HEK293 (cell line): Measurements from ENCODE around the gene SYNPO2.

ENCODE experiments used
- CTCF ChIA-PET: fragments of 350-600 bp; formaldehyde crosslinking; extraction: SDS; loops from one replicate; lab custom pipeline; 2021; ENCODE audit warnings: antibody characterized with exemption; lab: Yijun Ruan, JAX
- POLR2A ChIA-PET: fragments of 300-600 bp; formaldehyde crosslinking; extraction: SDS; loops from one replicate; lab custom pipeline; 2020; ENCODE audit warnings: antibody characterized with exemption, inconsistent platforms; lab: Yijun Ruan, JAX
- H3K27ac ChIP-seq: fragments of 200-500 bp; sonication (Bioruptor generic); 2 replicates; pipeline ENCODE4 v1.5.1; 2014; ENCODE audit warnings: low read depth, low read length, control low read depth, inconsistent platforms; ENCODE audit errors: extremely low read depth
- H3K36me3 ChIP-seq, 2 experiments: fragments of 200-500 bp in 1 of 2; sonication (Bioruptor generic) in 1 of 2; 1 replicate in 1 of 2; 2 replicates in 1 of 2; pipeline ENCODE4 v1.5.1; 2014 to 2017; ENCODE audit warnings: inconsistent platforms in 2 of 2, low read length in 2 of 2; ENCODE audit not compliant: control insufficient read depth in 2 of 2, insufficient read depth in 1 of 2
- H3K4me1 ChIP-seq: fragments of 200-500 bp; sonication (Bioruptor generic); 2 replicates; pipeline ENCODE4 v1.5.1; 2014; ENCODE audit warnings: mild to moderate bottlenecking, low read length, inconsistent platforms; ENCODE audit not compliant: control insufficient read depth, insufficient read depth
- H3K4me3 ChIP-seq: 2 replicates; pipeline ENCODE4 v1.5.1; 2011; ENCODE audit warnings: low read depth, mild to moderate bottlenecking, control low read depth, low read length, moderate library complexity
- H3K9me3 ChIP-seq: fragments of 200-500 bp; sonication (Bioruptor generic); 2 replicates; pipeline ENCODE4 v1.5.1; 2014; ENCODE audit warnings: low read depth, low read length, inconsistent platforms; ENCODE audit not compliant: control insufficient read depth, insufficient read depth
- BCL11A ChIP-seq: fragments of 450-650 bp; formaldehyde crosslinking; IDR thresholded peaks from 2 replicates; pipeline ENCODE4 v1.5.1; 2016; ENCODE audit warnings: low read depth, missing biosample characterization, missing genetic modification characterization
- EGR2 ChIP-seq: fragments of 450-650 bp; formaldehyde crosslinking; IDR thresholded peaks from 2 replicates; pipeline ENCODE4 v1.5.1; 2016; ENCODE audit warnings: low read depth, missing biosample characterization, missing genetic modification characterization
- HIC1 ChIP-seq: fragments of 450-650 bp; formaldehyde crosslinking; IDR thresholded peaks from 2 replicates; pipeline ENCODE4 v1.5.1; 2016; ENCODE audit warnings: missing biosample characterization, missing genetic modification characterization
- INSM2 ChIP-seq: fragments of 450-650 bp; formaldehyde crosslinking; IDR thresholded peaks from 2 replicates; pipeline ENCODE4 v1.5.1; 2016; ENCODE audit warnings: missing biosample characterization, missing genetic modification characterization
- KLF7 ChIP-seq: fragments of 450-650 bp; formaldehyde crosslinking; IDR thresholded peaks from 2 replicates; pipeline ENCODE4 v1.5.1; 2016; ENCODE audit warnings: missing biosample characterization, missing genetic modification characterization, borderline replicate concordance
- MEIS1 ChIP-seq: sonication (generic); formaldehyde crosslinking; IDR thresholded peaks from 2 replicates; pipeline ENCODE4 v1.8.1; 2022; ENCODE audit warnings: missing genetic modification reagents, mild to moderate bottlenecking, borderline replicate concordance
- SCRT2 ChIP-seq: fragments of 450-650 bp; formaldehyde crosslinking; IDR thresholded peaks from 2 replicates; pipeline ENCODE4 v1.5.1; 2016; ENCODE audit warnings: missing biosample characterization, missing genetic modification characterization
- SP3 ChIP-seq: fragments of 450-650 bp; formaldehyde crosslinking; IDR thresholded peaks from 2 replicates; pipeline ENCODE4 v1.5.1; 2016; ENCODE audit warnings: missing biosample characterization, missing genetic modification characterization
- SP7 ChIP-seq: fragments of 450-650 bp; formaldehyde crosslinking; IDR thresholded peaks from 2 replicates; pipeline ENCODE4 v1.5.1; 2016; ENCODE audit warnings: missing biosample characterization, missing genetic modification characterization
- TRIM28 ChIP-seq: IDR thresholded peaks from 2 replicates; pipeline ENCODE4 v1.6.1; 2011; ENCODE audit warnings: low read length, control low read depth, borderline replicate concordance
- ZBTB17 ChIP-seq: fragments of 450-650 bp; formaldehyde crosslinking; IDR thresholded peaks from 2 replicates; pipeline ENCODE4 v1.5.1; 2016; ENCODE audit warnings: missing biosample characterization, missing genetic modification characterization
- ZNF16 ChIP-seq: fragments of 450-650 bp; formaldehyde crosslinking; IDR thresholded peaks from 2 replicates; pipeline ENCODE4 v1.5.1; 2016; ENCODE audit warnings: low read depth, missing biosample characterization, missing genetic modification characterization
- ZNF184 ChIP-seq: fragments of 450-650 bp; IDR thresholded peaks from 2 replicates; pipeline ENCODE4 v1.5.1; 2018; ENCODE audit warnings: missing biosample characterization, mild to moderate bottlenecking, missing genetic modification characterization
- ZNF248 ChIP-seq: fragments of 450-650 bp; formaldehyde crosslinking; IDR thresholded peaks from 2 replicates; pipeline ENCODE4 v1.5.1; 2017; ENCODE audit warnings: missing biosample characterization, missing genetic modification characterization
- ZNF280C ChIP-seq: fragments of 450-650 bp; formaldehyde crosslinking; IDR thresholded peaks from 2 replicates; pipeline ENCODE4 v1.5.1; 2016; ENCODE audit warnings: missing biosample characterization, missing genetic modification characterization
- ZNF311 ChIP-seq: fragments of 450-650 bp; formaldehyde crosslinking; IDR thresholded peaks from 2 replicates; pipeline ENCODE4 v1.5.1; 2017; ENCODE audit warnings: missing biosample characterization, missing genetic modification characterization, borderline replicate concordance
- ZNF341 ChIP-seq: fragments of 450-650 bp; formaldehyde crosslinking; IDR thresholded peaks from 2 replicates; pipeline ENCODE4; 2016; ENCODE audit warnings: low read depth, missing biosample characterization, missing genetic modification characterization
- ZNF548 ChIP-seq: fragments of 450-650 bp; formaldehyde crosslinking; IDR thresholded peaks from 2 replicates; pipeline ENCODE4 v1.5.1; 2016; ENCODE audit warnings: missing biosample characterization, missing genetic modification characterization
- ZNF654 ChIP-seq: fragments of 450-650 bp; formaldehyde crosslinking; IDR thresholded peaks from 2 replicates; pipeline ENCODE4 v1.5.1; 2016; ENCODE audit warnings: low read depth, missing biosample characterization, missing genetic modification characterization
- ZNF707 ChIP-seq: fragments of 450-650 bp; formaldehyde crosslinking; IDR thresholded peaks from 2 replicates; pipeline ENCODE4 v1.5.1; 2016; ENCODE audit warnings: missing biosample characterization, missing genetic modification characterization
- ZNF768 ChIP-seq: fragments of 450-650 bp; formaldehyde crosslinking; IDR thresholded peaks from 2 replicates; pipeline ENCODE4 v1.5.1; 2018; ENCODE audit warnings: missing biosample characterization, mild to moderate bottlenecking, missing genetic modification characterization
- ZNF830 ChIP-seq: fragments of 450-650 bp; IDR thresholded peaks from 2 replicates; pipeline ENCODE4 v1.5.0; 2018; ENCODE audit warnings: missing biosample characterization, missing genetic modification characterization, low read depth, mild to moderate bottlenecking, moderate library complexity

The SYNPO2 gene

GRCh38 chr4:119038116-119038841 lies 149.6 kb downstream of the SYNPO2 start:
- H3K27ac ChIP-seq, result no peak overlapping the region
- POLR2A ChIA-PET, result no interaction called here
- H3K9me3 ChIP-seq, result no peaks in the 10 kb centered on the region
- no peak overlapping the region for H3K4me3 ChIP-seq
- H3K4me1 ChIP-seq, result no peaks in the 10 kb centered on the region
- CTCF ChIA-PET, result interaction anchor here (0.6 kb wide), 1 partner anchor 244 kb away, joined by 3 read pairs; no protein-coding TSS in a partner anchor
- TF ChIP-seq BCL11A (tag by site-specific recombination), result no peak
- no peak for TF ChIP-seq TRIM28
- TF ChIP-seq SP3 (tag by site-specific recombination), result no peak
- no peak for TF ChIP-seq ZNF341
- TF ChIP-seq ZBTB17 (tag by site-specific recombination), result no peak
- TF ChIP-seq ZNF830, result no peak
- no peak for TF ChIP-seq ZNF248 (tag by site-specific recombination)
- no peak for TF ChIP-seq ZNF707
- TF ChIP-seq MEIS1 (CRISPR knock-in tag), result no peak
- no peak for TF ChIP-seq ZNF768 (tag by site-specific recombination)
- TF ChIP-seq KLF7 (tag by site-specific recombination), result no peak
- no peak for TF ChIP-seq HIC1 (tag by site-specific recombination)
- no peak for TF ChIP-seq ZNF184 (tag by site-specific recombination)
- no peak for TF ChIP-seq SP7 (tag by site-specific recombination)
- no peak for TF ChIP-seq INSM2 (tag by site-specific recombination)
- TF ChIP-seq ZNF548 (tag by site-specific recombination), result no peak
- TF ChIP-seq ZNF654 (tag by site-specific recombination), result no peak
- TF ChIP-seq SCRT2 (tag by site-specific recombination), result no peak
- H3K36me3 ChIP-seq, result no peaks in the 10 kb centered on the region

- ChIA-PET POLR2A (no interaction called here), CTCF (interaction anchor here (0.6 kb wide), 1 partner anchor 137 kb away, joined by 3 read pairs; no protein-coding TSS in a partner anchor)
- no peaks in the 10 kb centered on the region for H3K36me3 ChIP-seq
- no peak for TF ChIP-seq ZNF280C
- no peak for TF ChIP-seq EGR2 (tag by site-specific recombination)
- TF ChIP-seq ZNF16 (tag by site-specific recombination), result no peak
- no peak for TF ChIP-seq ZBTB17 (tag by site-specific recombination)
- no peak for TF ChIP-seq ZNF311 (tag by site-specific recombination)
- H3K9me3 ChIP-seq, result no peaks in the 10 kb centered on the region
- no peak overlapping the region for H3K27ac ChIP-seq
- H3K4me3 ChIP-seq, result no peak overlapping the region
- H3K4me1 ChIP-seq, result no peaks in the 10 kb centered on the region
Measured at GRCh38 chr4:119039160-119039559, 150.5 kb downstream of the SYNPO2 start.
